GM21737 (cell line): ENCODE measurements around the gene MND1.

ENCODE experiments used
- ATAC-seq: cut with Tn5 transposase; IDR thresholded peaks from one replicate; pipeline ENCODE4 v1.9.1; 2021; ENCODE audit warnings: mild to moderate bottlenecking, moderate library complexity; ENCODE audit not compliant: unreplicated experiment

Gene MND1

DNA sequence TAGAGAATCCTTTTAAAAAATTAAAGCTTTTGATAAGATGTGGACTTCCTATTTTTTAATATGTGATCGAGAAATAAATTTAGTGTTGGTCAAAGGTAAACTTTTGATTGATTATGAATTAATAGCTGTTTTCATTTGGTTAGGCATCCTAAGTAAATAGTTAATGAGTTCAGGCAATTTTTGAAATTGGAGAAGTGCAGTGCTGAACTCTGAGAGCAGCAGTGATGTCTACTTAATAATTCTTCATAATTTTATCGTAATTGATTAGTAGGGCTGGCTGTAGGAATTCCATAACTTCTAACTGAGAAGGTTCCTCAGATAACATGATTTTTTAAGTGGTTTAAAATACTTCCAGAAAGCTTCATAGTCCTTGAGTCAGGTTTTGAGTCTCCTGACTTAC is 1.5 kb downstream of the MND1 start:
- ATAC-seq = no peak

DNA sequence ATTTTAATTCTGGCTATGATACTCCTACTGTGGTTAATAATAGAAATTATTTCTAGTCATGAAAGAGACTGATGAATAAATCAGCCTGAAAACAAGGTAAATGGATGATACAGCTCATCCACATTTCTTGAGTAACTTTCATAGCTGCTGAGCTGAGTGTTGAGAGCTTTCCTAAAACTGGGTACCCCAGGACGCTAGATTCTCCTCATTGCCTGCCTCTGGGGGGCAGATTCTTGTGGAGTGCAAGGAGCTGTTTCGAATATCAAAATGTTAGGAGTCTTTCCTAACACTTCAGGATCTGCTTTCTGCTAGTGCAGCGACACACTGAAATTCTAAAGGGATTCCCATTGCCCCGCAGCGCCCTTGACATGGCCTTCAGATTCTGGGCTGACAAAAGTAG is 2.1 kb downstream of the MND1 start:
- no peak for ATAC-seq

GRCh38 chr4:153347117-153347516 is 2.6 kb downstream of the MND1 start:
- no peak for ATAC-seq

DNA sequence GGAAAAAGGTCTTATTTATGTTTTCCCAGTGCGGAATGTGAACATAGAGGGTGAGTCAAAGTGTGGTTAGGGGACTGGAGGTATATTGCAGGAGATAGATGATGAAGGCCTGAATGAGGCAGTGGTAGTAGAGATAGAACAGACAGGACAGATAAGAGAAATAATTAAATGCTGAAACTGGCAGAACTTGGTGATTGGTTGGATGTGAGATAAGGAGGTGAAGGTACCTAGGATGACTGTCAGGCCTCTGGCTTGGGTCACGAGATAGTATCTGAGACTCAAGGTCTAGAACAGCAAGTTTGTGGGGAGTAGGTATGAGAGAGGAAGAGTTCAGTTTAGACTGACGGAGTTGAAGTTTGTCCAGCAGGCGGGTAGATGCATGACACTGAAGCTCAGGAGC is 3.5 kb downstream of the MND1 start:
- no peak for ATAC-seq

- ATAC-seq = no peak
These were observed 4.8 kb downstream of the MND1 start for GRCh38 chr4:153349206-153349805.

GRCh38 chr4:153362184-153362583 is 17.7 kb downstream of the MND1 start:
- ATAC-seq = no peak

- no peak for ATAC-seq
These were observed 19.6 kb downstream of the MND1 start for GRCh38 chr4:153364061-153364460.

DNA sequence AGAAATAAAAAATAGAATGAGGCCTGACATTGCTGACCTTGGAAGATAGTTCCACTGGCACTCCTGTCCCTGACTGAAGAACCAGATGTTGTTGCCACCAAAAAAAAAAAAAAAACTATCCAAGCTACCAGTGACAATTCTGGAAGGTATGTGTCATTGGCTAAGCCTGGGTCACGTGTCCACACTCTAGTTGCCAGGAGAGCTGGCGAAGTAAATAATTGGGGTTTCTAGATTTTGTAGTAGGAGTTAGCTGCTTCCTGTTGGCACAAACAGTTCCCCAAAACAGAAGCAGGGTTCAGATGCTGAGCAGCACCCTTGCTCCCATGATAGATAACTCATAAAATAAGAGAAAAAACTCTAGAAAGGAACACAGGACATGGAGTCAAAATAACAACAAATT is 20.5 kb downstream of the MND1 start:
- no peak for ATAC-seq

DNA sequence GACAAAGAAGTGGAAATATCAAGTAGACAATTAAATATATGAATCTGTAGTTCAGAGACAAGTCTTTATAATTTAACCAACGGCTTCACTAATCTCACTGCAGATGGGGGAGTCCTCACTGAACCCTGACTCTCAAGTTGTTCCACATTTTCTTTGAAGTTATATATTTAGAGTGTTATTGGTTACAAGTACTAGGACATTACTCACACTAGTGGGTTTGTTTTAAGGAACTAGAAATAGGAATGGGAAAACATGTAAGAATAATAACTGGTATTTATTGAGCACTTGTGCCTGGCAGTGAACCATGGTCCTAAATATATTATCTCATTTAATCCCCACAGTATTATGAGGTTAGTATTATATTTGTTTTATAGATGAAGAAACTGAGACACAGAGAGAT is 22.0 kb downstream of the MND1 start:
- no peak for ATAC-seq

DNA sequence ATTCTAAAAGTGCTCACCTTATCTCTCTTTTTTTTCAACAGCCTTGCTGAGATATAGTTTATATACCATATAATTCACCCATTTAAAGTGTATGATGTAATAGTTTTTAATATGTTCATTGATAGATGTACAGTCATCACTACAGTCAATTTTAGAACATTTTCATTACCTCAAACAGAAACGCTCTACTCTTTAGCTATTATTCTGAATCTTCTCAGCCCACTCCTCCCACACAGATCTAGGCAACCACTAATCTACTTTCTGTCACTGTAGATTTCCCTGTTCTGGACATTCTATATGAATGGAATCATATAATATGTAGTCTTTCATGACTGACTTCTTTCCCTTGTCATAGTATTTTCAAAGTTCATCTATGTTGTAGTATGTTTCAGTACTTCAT is 22.6 kb downstream of the MND1 start:
- ATAC-seq = no peak

- no peak for ATAC-seq
These were observed 24.5 kb downstream of the MND1 start for GRCh38 chr4:153369021-153369420.

DNA sequence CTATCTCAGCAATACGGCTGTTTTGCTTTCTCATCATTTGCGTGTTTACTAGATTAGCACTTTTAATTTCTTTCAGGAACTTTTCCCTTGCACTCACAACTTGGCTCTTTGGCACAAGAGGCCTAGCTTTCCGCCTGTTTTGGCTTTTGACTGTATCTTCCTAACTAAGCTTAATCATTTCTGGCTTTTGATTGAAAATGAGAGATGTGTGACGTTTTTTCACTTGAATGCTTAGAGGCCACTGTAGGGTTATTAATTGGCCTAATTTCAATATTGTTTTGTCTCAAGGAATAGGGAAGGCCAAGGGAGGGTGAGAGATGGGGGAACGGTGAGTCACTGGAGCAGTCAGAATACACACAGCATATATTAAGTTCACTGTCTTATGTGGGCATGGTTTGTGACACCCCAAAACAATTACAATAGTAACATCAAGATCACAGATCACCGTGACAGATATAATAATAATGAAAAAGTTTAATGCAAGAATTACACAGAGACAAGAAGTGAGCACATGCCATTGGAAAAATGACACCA is 27.3 kb downstream of the MND1 start:
- no peak for ATAC-seq

DNA sequence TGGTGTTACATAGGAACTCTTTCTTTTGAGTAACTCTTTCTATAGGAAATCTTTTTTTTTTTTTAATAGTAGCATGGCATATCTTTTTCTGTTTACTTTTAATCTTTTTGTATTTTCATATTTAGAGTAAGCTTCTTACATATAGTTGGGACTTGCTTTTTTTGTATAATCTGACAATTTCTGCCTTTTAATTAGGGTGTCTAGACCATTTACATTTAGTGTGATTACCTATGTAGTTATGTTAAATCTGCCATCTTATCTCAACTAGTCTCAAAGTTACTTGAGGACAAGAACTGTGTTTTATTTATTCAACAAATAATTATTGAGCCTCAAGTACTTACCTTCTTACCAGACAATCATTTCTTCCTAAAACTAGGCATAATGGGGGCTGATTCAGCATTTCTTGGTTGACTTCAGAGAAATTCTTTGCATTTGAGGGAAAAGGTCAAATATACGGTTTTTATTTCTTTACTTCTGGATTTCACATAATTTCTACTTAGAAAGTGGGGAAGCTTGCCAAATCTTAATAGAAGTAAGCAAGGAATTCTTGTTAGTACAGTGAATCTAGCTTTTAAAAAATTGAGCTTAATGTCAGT is 28.6 kb downstream of the MND1 start:
- ATAC-seq = no peak

GRCh38 chr4:153374442-153374841 is 30.0 kb downstream of the MND1 start:
- no peak for ATAC-seq

DNA sequence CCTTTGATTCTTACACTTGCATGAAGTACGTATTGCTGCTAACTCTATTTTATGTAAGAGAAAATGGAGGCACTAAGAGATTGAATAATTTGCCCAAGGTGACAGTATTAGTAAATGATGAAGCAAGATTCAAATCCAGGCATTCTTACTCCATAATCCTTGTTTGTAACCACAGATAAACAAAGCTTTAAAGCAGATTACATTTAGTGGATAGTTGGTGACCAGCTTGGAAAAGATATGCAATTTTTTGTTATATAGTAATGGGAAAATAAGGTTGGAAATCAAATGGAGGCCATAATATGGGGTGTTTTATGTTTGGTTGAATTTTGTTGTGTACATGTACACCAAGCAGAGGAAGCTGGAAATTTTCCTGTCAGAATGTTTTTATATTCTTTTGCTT is 30.8 kb downstream of the MND1 start:
- ATAC-seq = no peak

DNA sequence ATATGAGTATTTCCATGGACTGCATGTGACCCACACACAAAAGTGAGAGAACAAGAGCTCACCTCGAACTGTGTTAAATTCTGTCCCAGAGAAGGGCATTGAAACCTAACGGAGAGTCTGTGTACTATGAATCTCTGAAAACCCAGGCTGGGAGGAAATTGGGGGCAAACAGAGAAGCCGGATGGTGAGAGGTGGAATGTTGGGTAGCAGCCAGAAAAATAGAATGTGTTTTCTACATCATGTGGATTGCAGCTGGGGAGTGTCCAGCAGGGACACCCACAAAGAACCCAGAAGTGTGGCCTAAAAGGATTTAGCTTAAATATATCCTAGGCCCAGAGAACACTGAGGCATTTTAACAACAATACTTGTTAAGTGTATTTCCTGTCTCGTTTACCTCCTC is 38.6 kb downstream of the MND1 start:
- ATAC-seq = no peak

- no peak for ATAC-seq
These were observed 39.7 kb downstream of the MND1 start for GRCh38 chr4:153384160-153384559.

DNA sequence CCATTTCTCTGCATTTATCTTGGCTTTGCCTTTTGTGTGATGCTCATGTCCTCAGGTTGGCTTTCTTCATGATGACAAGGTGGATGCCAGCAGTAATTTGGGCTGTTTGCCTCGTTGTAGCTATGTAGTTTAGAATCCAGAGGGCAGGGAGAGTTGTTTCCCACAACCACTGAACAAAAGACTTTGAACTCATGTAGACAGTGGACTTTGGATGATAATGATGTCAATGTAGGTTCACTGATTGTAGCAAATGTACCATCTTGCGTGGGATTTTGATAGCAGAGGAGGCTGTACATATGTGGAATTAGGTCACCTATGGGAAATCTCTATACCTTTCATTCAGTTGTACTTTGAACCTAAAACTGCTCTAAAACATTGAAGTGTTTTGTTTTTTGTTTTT is 41.3 kb downstream of the MND1 start:
- no peak for ATAC-seq

- no peak for ATAC-seq
These were observed 43.5 kb downstream of the MND1 start for GRCh38 chr4:153387981-153388380.

DNA sequence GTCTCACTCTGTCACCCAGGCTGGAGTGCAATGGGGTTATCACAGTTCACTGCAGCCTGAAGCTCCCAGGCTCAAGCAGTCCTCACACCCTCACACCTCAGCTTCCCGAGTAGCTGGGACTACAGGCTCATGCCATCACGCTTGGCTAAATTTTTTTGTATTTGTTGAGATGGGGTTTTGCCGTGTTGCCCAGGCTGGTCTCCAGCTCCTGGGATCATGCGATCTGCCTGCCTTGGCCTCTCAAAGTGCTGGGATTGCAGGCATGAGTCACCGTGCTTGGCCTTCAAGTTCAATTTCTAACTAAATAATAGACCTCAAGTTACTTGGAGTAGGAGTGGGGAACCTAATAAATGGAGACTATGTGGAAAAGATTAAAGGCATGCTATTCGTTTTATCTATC is 48.9 kb downstream of the MND1 start:
- no peak for ATAC-seq

DNA sequence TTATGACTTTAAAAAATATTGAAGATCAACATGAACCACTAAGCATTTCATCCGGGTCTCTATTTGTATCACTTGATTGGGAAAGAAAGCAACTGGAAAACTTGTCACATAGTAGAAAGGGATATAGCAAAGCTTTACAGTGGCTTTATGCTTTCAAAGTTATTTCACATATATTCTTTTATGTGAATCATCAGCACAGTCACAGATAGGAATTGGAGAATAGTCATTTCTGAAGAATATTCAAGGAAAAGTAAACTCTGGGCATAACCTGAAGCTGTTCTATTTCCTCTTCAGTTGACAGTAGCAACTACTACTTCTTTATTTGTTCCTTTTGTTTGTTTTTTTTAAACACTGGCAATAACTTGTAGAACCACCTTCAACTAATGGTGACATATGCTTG is 50.5 kb downstream of the MND1 start:
- no peak for ATAC-seq

GRCh38 chr4:153398713-153399112 is 54.2 kb downstream of the MND1 start:
- no peak for ATAC-seq

GRCh38 chr4:153399358-153399757 is 54.9 kb downstream of the MND1 start:
- ATAC-seq = no peak
